ENCODE results near the gene MEI4.
"Not testable (repeated sequence)": the region's sequence is repeated elsewhere in the genome, so short reads cannot be mapped to it uniquely, and the experiment has no call there.

Gene MEI4

GRCh38 chr6:77686931-77687330, 34.1 kb downstream of the MEI4 start:
- DNase-seq = no peak

DNA sequence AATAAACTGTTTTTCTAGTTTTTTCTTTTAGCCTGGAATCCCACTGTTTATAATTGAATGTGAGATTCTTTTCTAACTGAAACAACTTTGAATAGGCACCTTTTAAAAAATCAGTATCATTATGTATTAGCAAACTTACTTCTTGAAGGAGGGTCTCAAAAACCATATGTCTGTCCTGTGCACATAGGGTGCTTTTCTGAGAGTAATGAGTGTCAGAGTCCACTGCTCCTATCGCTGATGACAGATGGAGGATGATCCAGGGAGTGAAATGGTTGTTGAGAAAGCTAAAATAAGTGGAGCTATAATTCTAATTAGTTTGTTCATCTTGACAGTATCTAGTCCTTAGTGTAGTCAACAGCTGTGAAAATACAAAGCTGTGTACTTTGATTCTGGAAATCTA, 35.8 kb downstream of the MEI4 start:
- DNase-seq = no peak

GRCh38 chr6:77700095-77700494, 47.3 kb downstream of the MEI4 start:
- DNase-seq = not testable (repeated sequence)

DNA sequence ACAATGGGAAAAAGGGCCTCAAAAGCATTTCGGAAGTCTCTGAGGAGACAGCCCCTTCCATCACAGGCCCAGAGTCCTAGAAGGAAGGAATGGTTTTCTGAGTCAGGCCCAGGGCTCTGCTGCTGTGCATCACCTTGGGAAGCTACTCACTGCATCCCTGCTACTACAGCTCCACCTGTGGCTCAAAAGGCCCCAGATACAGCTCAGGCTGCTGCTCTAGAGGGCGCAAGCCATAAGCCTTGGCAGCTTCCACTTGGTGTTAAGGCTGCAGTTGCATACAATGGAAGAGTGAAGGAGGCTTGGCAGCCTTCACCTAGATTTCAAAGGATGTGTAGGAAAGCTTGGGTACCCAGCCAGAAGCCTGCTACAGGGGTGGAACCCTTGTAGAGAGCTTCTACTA, 54.8 kb downstream of the MEI4 start:
- DNase-seq = no peak

DNA sequence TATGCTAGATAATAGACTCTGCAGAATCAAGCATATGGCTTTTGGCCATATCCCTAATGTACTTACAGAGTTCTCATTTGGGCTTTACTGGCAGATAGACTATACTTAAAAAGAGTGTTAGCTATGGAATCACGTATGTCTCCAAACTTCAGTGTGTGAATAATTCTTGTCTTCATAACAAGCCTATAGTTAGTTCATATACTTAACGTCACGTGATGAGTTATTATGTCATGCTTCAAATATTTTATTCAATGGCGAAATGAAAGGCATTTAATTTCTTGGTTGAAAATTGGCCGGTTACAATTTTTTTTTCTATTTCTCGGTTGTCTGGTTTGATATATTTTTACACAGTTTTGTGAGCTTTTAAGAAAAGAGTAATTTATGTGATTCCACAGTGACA, 62.7 kb downstream of the MEI4 start:
- no peak for DNase-seq

DNA sequence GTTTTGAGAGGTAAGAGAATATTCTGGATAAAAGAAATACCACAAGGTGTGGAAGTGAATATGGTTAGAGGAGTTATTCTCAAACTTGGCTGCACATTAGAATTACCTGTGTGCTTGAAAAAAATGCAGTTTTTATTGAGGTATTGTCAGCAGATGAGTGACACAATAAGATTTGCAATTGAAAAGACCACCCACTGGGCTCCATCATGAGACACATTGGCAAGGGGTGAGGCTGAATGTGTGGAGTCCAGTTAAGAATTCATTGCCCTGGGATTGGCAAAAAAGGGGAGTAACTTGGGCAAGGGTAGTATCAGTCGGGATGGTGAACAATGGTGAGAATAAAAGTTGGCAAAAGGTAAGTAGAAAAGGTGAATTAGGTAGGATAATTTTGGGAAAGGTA, 63.5 kb downstream of the MEI4 start:
- no peak for DNase-seq

- not testable (repeated sequence) for DNase-seq
Observed at GRCh38 chr6:77736010-77736409, 83.2 kb downstream of the MEI4 start.

- no peak for DNase-seq
Observed at GRCh38 chr6:77740380-77740779, 87.5 kb downstream of the MEI4 start.

DNA sequence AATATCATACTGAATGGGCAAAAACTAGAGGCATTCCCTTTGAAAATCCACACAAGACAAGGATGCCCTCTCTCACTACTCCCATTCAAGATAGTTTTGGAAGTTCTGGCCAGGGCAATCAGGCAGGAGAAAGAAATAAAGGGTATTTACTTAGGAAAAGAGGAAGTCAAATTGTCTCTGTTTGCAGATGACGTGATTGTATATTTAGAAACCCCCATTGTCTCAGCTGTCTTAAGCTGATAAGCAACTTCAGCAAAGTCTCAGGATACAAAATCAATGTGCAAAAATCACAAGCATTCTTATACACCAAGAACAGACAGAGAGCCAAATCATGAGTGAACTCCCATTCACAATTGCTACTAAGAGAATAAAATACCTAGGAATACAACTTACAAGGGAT, 99.3 kb downstream of the MEI4 start:
- DNase-seq = not testable (repeated sequence)

DNA sequence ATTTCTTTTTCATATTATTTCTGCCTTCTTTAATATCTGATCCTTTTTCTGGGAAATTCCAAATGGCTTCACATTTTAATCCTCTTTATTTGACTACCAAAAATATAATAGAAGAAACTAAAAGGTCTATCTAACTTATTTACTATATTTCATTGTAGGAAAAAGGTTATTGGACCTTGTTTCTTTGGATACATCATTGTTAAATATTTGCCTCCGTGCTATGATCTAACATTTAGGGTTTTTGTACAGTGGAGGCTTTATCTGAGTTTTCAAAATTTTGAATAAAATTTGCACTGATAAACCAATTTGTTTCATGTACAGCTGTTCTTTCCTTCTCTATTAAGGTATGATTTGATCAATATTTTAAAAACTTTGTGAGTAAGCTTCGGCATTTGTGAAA, 109.5 kb downstream of the MEI4 start:
- no peak for DNase-seq

GRCh38 chr6:77763124-77763523, 110.3 kb downstream of the MEI4 start:
- no peak for DNase-seq

DNA sequence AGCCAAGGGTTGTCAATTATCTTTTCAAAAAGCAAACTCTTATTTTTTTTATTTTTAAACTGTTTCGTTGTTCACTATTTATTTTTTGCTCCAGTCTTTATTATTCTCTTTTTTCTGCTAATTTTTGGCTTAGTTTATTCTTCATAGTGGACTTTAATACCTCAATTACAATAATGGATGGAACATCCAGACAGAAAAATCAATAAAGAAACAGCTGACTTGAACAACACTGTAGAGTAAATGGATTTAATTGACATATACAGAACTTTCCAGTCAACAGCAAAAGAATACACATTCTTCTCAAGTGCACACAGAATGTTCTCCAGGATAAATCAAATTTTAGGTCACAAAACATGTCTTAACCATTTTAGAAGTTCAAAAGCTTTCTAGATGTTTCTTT, 111.5 kb downstream of the MEI4 start:
- DNase-seq = no peak

GRCh38 chr6:77773157-77773822, 120.5 kb downstream of the MEI4 start:
- no peak for DNase-seq

DNA sequence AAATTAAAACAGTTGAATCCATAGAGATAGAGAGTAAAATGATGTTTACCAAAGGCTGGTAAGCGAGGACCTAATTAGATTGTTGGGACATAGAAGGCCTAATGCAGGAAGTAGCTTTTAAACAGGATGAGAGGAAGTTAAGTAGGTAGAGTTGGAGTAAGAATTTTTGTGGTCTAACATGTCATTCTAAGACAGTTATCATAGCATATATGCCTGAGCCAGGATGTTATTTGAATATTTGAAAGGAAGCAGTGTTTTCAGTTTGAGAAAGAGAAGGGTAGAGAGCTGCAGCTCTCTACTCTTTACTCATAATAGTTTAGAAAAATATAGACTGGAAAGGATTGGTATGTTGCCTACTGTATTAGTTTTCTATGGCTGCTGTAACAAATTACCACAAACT, 121.6 kb downstream of the MEI4 start:
- DNase-seq = no peak

GRCh38 chr6:77776441-77776840, 123.6 kb downstream of the MEI4 start:
- DNase-seq = no peak

DNA sequence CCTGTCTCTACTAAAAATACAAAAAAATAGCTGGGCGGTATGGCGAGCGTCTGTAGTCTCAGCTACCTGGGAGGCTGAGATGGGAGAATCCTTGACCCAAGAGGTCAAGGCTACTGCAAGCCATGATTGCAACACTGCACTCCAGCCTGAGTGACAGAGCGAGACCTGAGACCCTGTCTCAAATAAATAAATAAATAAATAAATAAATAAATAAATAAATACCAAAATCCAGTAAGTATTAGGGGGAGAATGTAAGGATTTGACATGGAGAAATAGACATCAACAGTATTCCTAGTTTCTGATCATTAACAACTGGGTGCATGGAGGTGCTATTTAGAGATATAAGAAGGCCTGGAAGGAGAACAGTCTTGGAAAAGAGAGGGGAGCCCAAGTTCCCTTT, 125.7 kb downstream of the MEI4 start:
- DNase-seq = no peak

GRCh38 chr6:77786935-77787629, 134.2 kb downstream of the MEI4 start:
- DNase-seq = no peak

GRCh38 chr6:77796824-77797809, 144.3 kb downstream of the MEI4 start:
- no peak for DNase-seq

DNA sequence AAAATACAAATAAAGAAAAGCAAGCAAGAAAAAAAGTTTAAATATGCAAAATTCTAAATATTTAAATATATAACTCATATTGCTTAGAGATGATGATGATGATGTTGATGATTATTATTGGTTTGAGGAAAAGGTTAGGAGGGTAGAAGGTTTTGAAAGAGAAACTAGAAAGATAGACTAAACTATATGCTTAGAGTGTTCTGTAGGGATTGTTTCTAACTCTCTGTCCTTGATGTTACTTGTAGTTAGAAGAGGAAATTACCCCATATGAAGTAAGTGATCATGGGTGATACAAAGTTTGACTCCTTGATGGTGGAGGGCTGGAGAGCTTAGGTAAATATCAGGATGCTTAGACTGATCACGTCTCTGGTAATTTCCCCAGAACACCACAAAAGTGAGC, 159.5 kb downstream of the MEI4 start:
- no peak for DNase-seq

DNA sequence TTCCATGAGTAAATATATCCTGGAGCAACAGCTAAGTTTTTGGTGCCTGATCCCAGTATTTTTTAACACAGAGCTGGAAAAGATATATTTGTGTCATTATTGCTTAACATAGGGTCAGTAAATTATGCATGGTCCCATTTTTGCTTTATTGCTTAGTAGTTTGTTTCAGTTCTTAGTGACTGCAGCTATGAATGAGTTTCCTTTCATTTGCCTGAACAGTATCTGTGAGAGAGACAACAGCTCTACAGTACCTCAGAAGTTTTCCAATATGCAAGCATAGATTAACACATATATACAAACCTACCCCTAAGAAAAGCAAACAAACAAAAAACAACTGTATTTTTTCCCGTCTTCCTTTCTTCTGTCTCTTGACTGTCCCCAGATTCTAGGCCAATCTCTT, 160.3 kb downstream of the MEI4 start:
- no peak for DNase-seq

- no peak for DNase-seq
Observed at GRCh38 chr6:77814119-77814518, 161.3 kb downstream of the MEI4 start.

GRCh38 chr6:77815531-77815930, 162.7 kb downstream of the MEI4 start:
- no peak for DNase-seq

GRCh38 chr6:77816766-77817270, 164.0 kb downstream of the MEI4 start:
- DNase-seq = no peak

Data from DMS 273 treated with DMSO at 0.1 percent for 48 hours (cell line).